Measurements from ENCODE around the gene PRKACG.

PRKACG gene

GRCh38 chr9:68980341-68980914 is 33.5 kb downstream of the PRKACG start:
- no peak for DNase-seq

- DNase-seq, result peak; percentile 40 to 67
Measured at GRCh38 chr9:68979538-68980314, 34.2 kb downstream of the PRKACG start.

GRCh38 chr9:68978501-68978900 is 35.4 kb downstream of the PRKACG start:
- DNase-seq, result no peak

GRCh38 chr9:68978066-68978465 is 35.8 kb downstream of the PRKACG start:
- DNase-seq, result no peak

- DNase-seq, result no peak
Measured at GRCh38 chr9:68975365-68976043, 38.4 kb downstream of the PRKACG start.

- DNase-seq, result no peak
Measured at GRCh38 chr9:68974901-68975300, 39.0 kb downstream of the PRKACG start.

GRCh38 chr9:68974431-68974830 is 39.5 kb downstream of the PRKACG start:
- DNase-seq, result no peak

GRCh38 chr9:68973619-68974018 is 40.3 kb downstream of the PRKACG start:
- DNase-seq, result no peak

GRCh38 chr9:68970151-68970550 is 43.8 kb downstream of the PRKACG start:
- DNase-seq, result no peak

GRCh38 chr9:68969538-68969937 is 44.4 kb downstream of the PRKACG start:
- no peak for DNase-seq

- no peak for DNase-seq
Measured at GRCh38 chr9:68967800-68968199, 46.1 kb downstream of the PRKACG start.

GRCh38 chr9:68966496-68966944 is 47.4 kb downstream of the PRKACG start:
- DNase-seq, result no peak

- no peak for DNase-seq
Measured at GRCh38 chr9:68964765-68965164, 49.1 kb downstream of the PRKACG start.

- DNase-seq, result no peak
Measured at GRCh38 chr9:68964102-68964541, 49.8 kb downstream of the PRKACG start.

- no peak for DNase-seq
Measured at GRCh38 chr9:68963416-68963815, 50.5 kb downstream of the PRKACG start.
